ENCODE measurements around the gene SLC25A45.

Gene SLC25A45

GRCh38 chr11:65422633-65423515, 40.4 kb upstream of the SLC25A45 start, which contains the start of gene NEAT1:
TSS of gene NEAT1 (plus strand) at chr11:65422798.
- no peaks in the 10 kb centered on the region for H3K9me3 ChIP-seq (ENCODE audit: control insufficient read depth, insufficient read depth, low read length)
- peaks cover 88% of the 10 kb centered on the region for H3K79me2 ChIP-seq (ENCODE audit: control insufficient read depth, low read length)
- H3F3A ChIP-seq (ENCODE audit: control insufficient read depth, insufficient read depth): peaks cover 73% of the 10 kb centered on the region
- no peaks in the 10 kb centered on the region for H3K9me2 ChIP-seq (replicated peaks; ENCODE audit: control insufficient read depth, low read length)
- H3K36me3 ChIP-seq (ENCODE audit: control insufficient read depth, low read length): peaks cover 58% of the 10 kb centered on the region
- H3K27me3 ChIP-seq (ENCODE audit: control insufficient read depth, low read length): no peaks in the 10 kb centered on the region
- H3K27ac ChIP-seq (ENCODE audit: low read depth, low read length): peak within 1 kb of the TSS; percentile 90
- TF ChIP-seq CTCF (IDR thresholded peaks at IDR 0.05; ENCODE audit: low read depth, low read length, poor library complexity, severe bottlenecking): no peak
- no peak for TF ChIP-seq EZH2phosphoT487 (IDR thresholded peaks at IDR 0.05; ENCODE audit: borderline replicate concordance, low read length)
- H3K4me2 ChIP-seq (ENCODE audit: low read length): peak within 1 kb of the TSS; percentile 88
- peaks cover 14% of the 10 kb centered on the region; the same call in 1 of the 2 replicates for H4K20me1 ChIP-seq (ENCODE audit: control insufficient read depth, insufficient read depth, low read depth, low read length)
- H3K4me3 ChIP-seq (ENCODE audit: low read length): peak within 1 kb of the TSS; percentile 76
- H3K4me1 ChIP-seq (ENCODE audit: control insufficient read depth, low read length): peaks cover 65% of the 10 kb centered on the region

DNA sequence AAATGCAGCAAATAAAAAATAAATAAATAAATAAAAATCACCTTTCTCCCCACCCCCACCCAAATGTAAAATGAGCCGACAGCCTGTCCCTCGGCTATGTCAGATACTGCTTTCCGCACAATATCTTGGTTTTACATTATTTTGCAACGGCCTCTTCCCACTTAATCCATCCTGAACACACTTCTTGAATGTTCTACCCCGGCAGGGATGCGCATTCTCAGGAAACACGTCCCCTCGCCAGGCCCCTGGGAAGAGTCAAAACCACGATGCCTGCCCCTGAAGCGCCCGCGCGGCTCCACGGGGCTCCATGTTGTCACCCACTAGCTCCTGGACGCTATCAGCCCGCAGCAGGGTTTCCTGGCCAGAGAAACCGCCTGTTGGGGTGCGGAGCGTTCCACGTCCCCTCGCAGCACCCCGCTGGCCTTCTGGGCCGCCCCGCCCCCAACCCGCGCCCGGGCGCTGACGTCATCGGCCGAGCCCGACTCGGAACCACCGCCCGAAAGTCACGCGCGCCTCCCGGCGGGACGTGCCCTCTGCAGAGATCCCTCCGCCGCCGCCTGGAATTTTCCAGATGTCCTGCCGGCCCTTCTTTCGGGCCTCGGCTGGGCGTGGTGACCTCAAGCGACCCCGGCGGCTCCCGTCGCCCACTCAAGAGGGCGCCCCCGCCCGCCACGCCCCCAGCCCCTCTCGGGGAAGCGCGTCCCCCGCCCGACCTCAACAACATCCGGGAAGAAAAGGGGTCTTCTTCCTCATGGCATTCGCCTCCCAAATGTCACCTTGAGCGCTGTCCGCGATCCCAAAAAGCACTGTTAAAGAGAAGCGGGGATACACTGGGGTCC, 39.6 kb upstream of the SLC25A45 start:
- Histone ChIP-seq H3K9me2 (replicated peaks; ENCODE audit: control insufficient read depth, low read length) (no peaks in the 10 kb centered on the region), H3K4me1 (ENCODE audit: control insufficient read depth, low read length) (peaks cover 65% of the 10 kb centered on the region), H3K36me3 (ENCODE audit: control insufficient read depth, low read length) (peaks cover 50% of the 10 kb centered on the region), H3K4me3 (ENCODE audit: low read length) (peak overlapping the region; percentile 76), H4K20me1 (ENCODE audit: control insufficient read depth, insufficient read depth, low read depth, low read length) (peaks cover 14% of the 10 kb centered on the region; the same call in 1 of the 2 replicates), H3K9me3 (ENCODE audit: control insufficient read depth, insufficient read depth, low read length) (no peaks in the 10 kb centered on the region), H3K4me2 (ENCODE audit: low read length) (peak overlapping the region; percentile 88), H3K27me3 (ENCODE audit: control insufficient read depth, low read length) (no peaks in the 10 kb centered on the region), H3K27ac (ENCODE audit: low read depth, low read length) (peak overlapping the region; percentile 90), H3F3A (ENCODE audit: control insufficient read depth, insufficient read depth) (peaks cover 74% of the 10 kb centered on the region), H3K79me2 (ENCODE audit: control insufficient read depth, low read length) (peaks cover 87% of the 10 kb centered on the region)
- TF ChIP-seq CTCF (IDR thresholded peaks at IDR 0.05; ENCODE audit: low read depth, low read length, poor library complexity, severe bottlenecking) (no peak), EZH2phosphoT487 (IDR thresholded peaks at IDR 0.05; ENCODE audit: borderline replicate concordance, low read length) (no peak)

GRCh38 chr11:65420979-65421793, 38.7 kb upstream of the SLC25A45 start:
- Histone ChIP-seq H3K9me2 (replicated peaks; ENCODE audit: control insufficient read depth, low read length) (no peaks in the 10 kb centered on the region), H3K9me3 (ENCODE audit: control insufficient read depth, insufficient read depth, low read length) (no peaks in the 10 kb centered on the region), H3K27ac (ENCODE audit: low read depth, low read length) (peak overlapping the region; percentile 90), H3K36me3 (ENCODE audit: control insufficient read depth, low read length) (peaks cover 42% of the 10 kb centered on the region), H3K79me2 (ENCODE audit: control insufficient read depth, low read length) (peaks cover 85% of the 10 kb centered on the region), H4K20me1 (ENCODE audit: control insufficient read depth, insufficient read depth, low read depth, low read length) (peaks cover 8% of the 10 kb centered on the region; the same call in 1 of the 2 replicates), H3K4me2 (ENCODE audit: low read length) (peak overlapping the region; percentile 88), H3K4me1 (ENCODE audit: control insufficient read depth, low read length) (peaks cover 65% of the 10 kb centered on the region), H3K27me3 (ENCODE audit: control insufficient read depth, low read length) (no peaks in the 10 kb centered on the region), H3F3A (ENCODE audit: control insufficient read depth, insufficient read depth) (peaks cover 67% of the 10 kb centered on the region), H3K4me3 (ENCODE audit: low read length) (peak overlapping the region; percentile 76)
- TF ChIP-seq CTCF (IDR thresholded peaks at IDR 0.05; ENCODE audit: low read depth, low read length, poor library complexity, severe bottlenecking) (no peak), EZH2phosphoT487 (IDR thresholded peaks at IDR 0.05; ENCODE audit: borderline replicate concordance, low read length) (no peak)
